ENCODE results near the gene LRRC45.

Gene LRRC45

GRCh38 chr17:82065638-82066303, 42.7 kb downstream of the LRRC45 start, which contains the start of gene DUS1L:
Gene DUS1L (minus strand): TSS chr17:82065804. CDS start chr17:82065059, 745 bp downstream.
- peak; percentile 60 for DNase-seq

- DNase-seq, result no peak
Measured at GRCh38 chr17:82070611-82071010, 47.5 kb downstream of the LRRC45 start.

- no peak for DNase-seq
Measured at GRCh38 chr17:82072827-82073226, 49.7 kb downstream of the LRRC45 start.

- no peak for DNase-seq
Measured at GRCh38 chr17:82073446-82073845, 50.3 kb downstream of the LRRC45 start.

GRCh38 chr17:82076018-82076784, 53.1 kb downstream of the LRRC45 start:
- DNase-seq, result no peak

- DNase-seq, result no peak
Measured at GRCh38 chr17:82076785-82077591, 53.9 kb downstream of the LRRC45 start.

GRCh38 chr17:82077617-82078358, 54.7 kb downstream of the LRRC45 start:
- DNase-seq, result no peak

- DNase-seq, result no peak
Measured at GRCh38 chr17:82078433-82078832, 55.3 kb downstream of the LRRC45 start.

- DNase-seq, result no peak
Measured at GRCh38 chr17:82079001-82079677, 56.0 kb downstream of the LRRC45 start.

- DNase-seq, result no peak
Measured at GRCh38 chr17:82080048-82080788, 57.1 kb downstream of the LRRC45 start.

Data from NCI-H774 (cell line).